ENCODE data around the gene TAX1BP1. TPM values are rescaled to one million over a fixed set of nuclear protein-coding genes. Genes with fewer than 3 reads are reported as not detected.

TAX1BP1 gene
- total RNA-seq, 2 experiments from 2014 or later = 71.8 to 81.2 TPM

DNA sequence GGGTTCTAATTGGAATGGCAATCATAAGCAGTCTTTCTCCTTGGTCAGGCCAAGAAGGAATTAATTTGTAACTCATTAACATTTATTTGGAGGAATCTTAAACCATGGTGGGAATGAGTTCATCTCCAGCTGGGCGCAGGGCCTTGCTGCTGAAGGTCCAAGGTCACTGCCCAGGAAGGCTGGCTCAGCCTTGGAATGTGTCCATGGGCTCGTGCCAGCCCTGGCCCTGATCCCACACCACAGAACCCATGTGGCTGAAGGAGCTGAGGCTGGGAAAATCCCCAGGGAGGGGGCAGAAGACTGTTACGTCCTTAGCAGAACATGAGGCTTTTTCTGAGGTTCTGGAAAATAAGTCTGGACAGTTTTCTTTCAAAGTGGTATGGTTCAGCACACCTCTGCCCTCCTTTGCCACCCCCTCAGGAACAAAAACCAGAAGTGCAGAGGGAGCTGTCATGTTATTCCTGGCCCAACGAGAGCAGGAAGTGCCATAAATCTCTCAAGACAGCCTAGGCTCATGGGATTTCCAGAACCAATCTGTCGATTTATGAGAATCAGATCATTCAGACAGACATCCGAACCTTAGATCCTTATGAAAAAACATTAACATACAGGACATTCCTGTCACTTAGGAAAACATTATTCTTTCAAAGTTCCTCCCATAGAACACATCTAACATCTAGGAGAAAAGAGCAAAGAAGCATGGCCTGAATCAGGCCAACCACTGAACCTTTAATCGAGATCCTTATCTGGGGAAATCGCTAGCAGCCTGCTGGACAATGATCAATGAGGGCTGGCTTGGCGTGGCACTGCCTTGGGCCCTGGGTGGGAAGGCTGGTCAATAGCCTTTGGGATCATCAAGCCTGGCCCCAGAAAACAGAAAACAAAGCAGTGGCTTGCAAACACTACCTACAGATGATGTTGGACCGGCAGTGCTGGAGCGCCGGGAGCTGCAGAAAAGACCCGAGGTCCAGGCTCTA lies 134.3 kb downstream of the TAX1BP1 start:
- Mint-ChIP-seq H3K36me3 (no peaks in the 10 kb centered on the region), H3K4me1 (peaks cover 4% of the 10 kb centered on the region), H3K9me3 (no peaks in the 10 kb centered on the region), H3K27me3 (peaks cover 4% of the 10 kb centered on the region), H3K4me3 (no peak overlapping the region), H3K27ac (no peak overlapping the region)
- POLR2A ChIA-PET = no interaction called here
- DNase-seq (no peak), ATAC-seq (ENCODE audit: low read depth) (no peak)

GRCh38 chr7:27875061-27875460 lies 135.1 kb downstream of the TAX1BP1 start:
- POLR2A ChIA-PET = no interaction called here
- no peak overlapping the region for H3K27ac Mint-ChIP-seq

GRCh38 chr7:27875832-27876231 lies 135.9 kb downstream of the TAX1BP1 start:
- DNase-seq = no peak
- POLR2A ChIA-PET = no interaction called here
- no peak for ATAC-seq (ENCODE audit: low read depth)
- Mint-ChIP-seq H3K27ac (no peak overlapping the region), H3K4me3 (no peak overlapping the region), H3K36me3 (no peaks in the 10 kb centered on the region), H3K27me3 (peaks cover 4% of the 10 kb centered on the region), H3K4me1 (peaks cover 4% of the 10 kb centered on the region), H3K9me3 (no peaks in the 10 kb centered on the region)

More at GRCh38 chr7:27875061-27875460, 135.1 kb downstream of the TAX1BP1 start:
- Mint-ChIP-seq H3K9me3 (no peaks in the 10 kb centered on the region), H3K4me1 (peaks cover 4% of the 10 kb centered on the region), H3K27me3 (peaks cover 4% of the 10 kb centered on the region), H3K36me3 (no peaks in the 10 kb centered on the region), H3K4me3 (no peak overlapping the region)
- no peak for ATAC-seq (ENCODE audit: low read depth)
- no peak for DNase-seq

DNA sequence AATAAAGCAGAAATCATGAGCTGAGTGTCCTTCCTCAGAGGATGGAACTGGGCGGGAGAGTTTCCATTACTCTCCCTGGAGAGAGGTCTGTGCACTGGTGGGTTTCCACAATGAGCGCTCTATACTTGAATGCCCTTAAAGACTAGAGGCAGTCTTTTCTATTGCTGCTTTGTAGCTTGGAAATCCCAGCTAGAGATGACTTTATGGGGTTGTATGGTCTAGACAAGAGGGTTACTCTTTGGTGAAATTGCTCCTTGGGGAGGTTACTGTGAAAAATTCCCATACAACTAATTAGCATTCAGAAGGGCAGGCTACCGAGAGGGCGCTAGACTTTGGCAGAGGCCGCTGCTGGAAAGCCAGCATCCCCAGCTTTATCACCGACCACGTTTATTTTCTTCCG lies 136.8 kb downstream of the TAX1BP1 start:
- Mint-ChIP-seq H3K27ac (no peak overlapping the region), H3K9me3 (no peaks in the 10 kb centered on the region), H3K27me3 (peaks cover 4% of the 10 kb centered on the region), H3K4me3 (no peak overlapping the region), H3K4me1 (peaks cover 4% of the 10 kb centered on the region), H3K36me3 (no peaks in the 10 kb centered on the region)
- POLR2A ChIA-PET = no interaction called here
- ATAC-seq (ENCODE audit: low read depth) (no peak), DNase-seq (no peak)

Other genes starting within 250 kb of the TAX1BP1 start
- gene HIBADH, start 77.3 kb upstream of the TAX1BP1 start, total RNA-seq = 10 to 100 TPM; 12.9 to 14.4 TPM

Data from activated naive CD8-positive, alpha-beta T cell treated with anti-CD3 and anti-CD28 coated beads, Interleukin-2, amount 10 ng/mL, durations not matched to agents 7 days and 5 days (primary cell).